Sigmoid colon (tissue), 7 donors: Measurements from ENCODE around the gene CDIP1. TPM values are rescaled to one million over a fixed set of nuclear protein-coding genes. Genes with fewer than 3 reads are reported as not detected.

ENCODE experiments used
- DNase-seq: peaks from one replicate; pipeline ENCODE4 v3.0.0-alpha.2; 2019
- H3K27ac ChIP-seq, 4 donors: fragments of 200-600 bp; sonication (generic); one replicate each; pipeline ENCODE4 v1.5.1; 2016 to 2019; ENCODE audit warnings: mild to moderate bottlenecking in 1 of 4
- H3K27me3 ChIP-seq, 3 donors: fragments of 200-600 bp; sonication (generic); one replicate each; pipeline ENCODE4 v1.5.1; 2019; ENCODE audit warnings: mild to moderate bottlenecking in 1 of 3
- H3K36me3 ChIP-seq, 4 donors: fragments of 200-600 bp; sonication (generic); one replicate each; pipeline ENCODE4 v1.5.1; 2016 to 2019
- H3K4me1 ChIP-seq, 4 donors: fragments of 200-600 bp; sonication (generic); one replicate each; pipeline ENCODE4 v1.5.1; 2017 to 2019
- H3K4me3 ChIP-seq, 4 donors: fragments of 200-600 bp; sonication (generic); one replicate each; pipeline ENCODE4 v1.5.1; 2017 to 2019; ENCODE audit warnings: mild to moderate bottlenecking in 2 of 4, moderate library complexity in 1 of 4
- H3K9me3 ChIP-seq, 4 donors: fragments of 200-600 bp in 3 of 4; sonication (generic) in 3 of 4; one replicate each; pipeline versions ENCODE4 v1.5.1 to v1.6.1; 2013 to 2019
- CTCF ChIP-seq, 4 experiments: fragments of 450-650 bp in 3 of 4; fragments of 200-600 bp in 1 of 4; IDR thresholded peaks; one replicate each; pipeline ENCODE4 v1.5.1; 2016 to 2019; ENCODE audit warnings: antibody characterized with exemption in 4 of 4, mild to moderate bottlenecking in 3 of 4, moderate library complexity in 2 of 4
- EP300 ChIP-seq, 4 donors: sonication (generic); formaldehyde crosslinking; IDR thresholded peaks; one replicate each; pipeline ENCODE4 v1.6.1; 2017; ENCODE audit warnings: antibody characterized with exemption in 4 of 4
- POLR2A ChIP-seq, 2 donors: fragments of 450-650 bp; IDR thresholded peaks; one replicate each; pipeline ENCODE4 v1.6.1; 2016; ENCODE audit warnings: antibody characterized with exemption in 2 of 2, mild to moderate bottlenecking in 2 of 2, moderate library complexity in 2 of 2
- POLR2AphosphoS5 ChIP-seq, 4 donors: sonication (generic); formaldehyde crosslinking; IDR thresholded peaks; one replicate each; pipeline ENCODE4 v1.6.1; 2017; ENCODE audit warnings: antibody characterized with exemption in 4 of 4
- WGBS, 2 donors: extraction: QIAGEN DNeasy Blood & Tissue Kit; methylation state at CpG; one replicate each; pipeline ENCODE4 v1.1.7; 2013; 5-methylcytosine and 5-hydroxymethylcytosine counted together
- intact Hi-C: fragments of 100-400 bp; cut with DNase I; formaldehyde crosslinking; loops from one replicate; pipeline ENCODE4 v1.15.1; 2023
- polyA plus RNA-seq, 3 donors: library from polyadenylated mRNA; stranded (reverse); fragments of 200-250 nt; gene quantifications; one replicate each; pipeline ENCODE4 v1.2.3, GENCODE V29; 2013
- total RNA-seq, 4 donors: library from RNA; depleted of rRNA; stranded (reverse); fragments of >200 nt; gene quantifications; one replicate each; pipeline ENCODE4 v1.1.0, GENCODE V29; 2016
- donor health status: healthy with polysubstance abuse.
- donor health status: Bipolar disorder and iron deficiency.
- donor health status: healthy.

Gene CDIP1
- total and polyA plus RNA-seq, 7 donors, result 10.8 to 22.4 (median 16.1) TPM

DNA sequence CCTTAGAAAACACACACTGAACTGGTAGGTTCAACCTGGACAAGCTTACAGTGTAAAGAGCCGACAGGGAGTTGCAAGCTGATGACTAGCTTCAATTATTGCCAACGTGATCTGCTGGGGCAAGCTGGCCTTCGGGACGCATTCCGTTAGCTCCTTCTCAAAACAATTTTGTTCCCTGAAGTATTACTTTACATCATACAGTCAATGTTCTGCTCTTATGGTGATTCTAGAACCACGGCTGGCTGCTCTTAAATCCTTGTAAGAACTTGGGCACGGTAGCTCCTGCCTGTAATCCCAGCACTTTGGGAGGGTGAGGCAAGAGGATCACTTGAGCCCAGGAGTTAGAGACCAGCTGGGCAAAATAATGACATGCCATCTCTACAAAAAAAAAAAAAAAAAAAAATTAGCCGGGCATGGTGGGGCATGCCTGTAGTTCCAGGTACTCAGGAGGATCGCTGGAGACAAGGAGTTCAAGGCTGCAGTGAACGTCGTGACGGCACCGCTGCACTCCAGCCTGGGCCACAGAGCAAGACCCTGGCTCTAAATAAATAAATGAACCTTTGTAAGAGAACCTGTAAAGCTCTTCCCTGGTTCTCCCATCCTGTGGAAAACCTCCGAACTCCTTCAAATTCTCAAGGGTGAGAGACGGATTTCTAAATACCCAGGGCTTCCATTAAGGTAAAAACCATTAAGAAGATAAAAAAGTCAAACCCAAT is 2.0 kb downstream of the CDIP1 start:
- H3K4me3 ChIP-seq, result no peak overlapping the region

DNA sequence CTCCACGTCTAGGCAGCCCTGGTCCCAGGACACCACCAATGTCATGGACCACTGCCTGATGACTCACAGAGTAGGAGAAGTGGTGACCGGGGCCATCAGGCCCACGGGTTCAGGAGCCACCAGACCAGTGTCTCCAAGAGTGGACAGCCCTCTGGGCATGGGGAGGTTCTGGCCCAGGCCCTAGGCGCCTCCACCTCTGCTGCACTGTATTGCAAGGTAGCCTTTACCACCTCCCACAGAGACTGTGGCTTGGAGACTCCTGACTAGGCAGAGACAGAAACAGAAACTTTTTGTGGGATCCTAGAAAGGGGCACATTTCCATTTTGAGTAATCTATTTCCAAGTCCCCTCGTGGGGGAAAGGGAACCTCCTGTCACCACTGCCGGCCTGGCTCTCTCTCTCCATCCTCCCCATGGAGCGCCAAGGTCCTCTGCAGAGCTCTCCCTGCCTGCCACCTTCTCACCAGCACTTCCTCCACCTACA is 2.9 kb downstream of the CDIP1 start:
- H3K36me3 ChIP-seq, result peaks cover 0 to 12% (median 0%) of the 10 kb centered on the region in 4 donors
- no peak for DNase-seq
- H3K4me3 ChIP-seq, result no peak overlapping the region
- WGBS, 2 donors, result 71 to 88% methylated on average over 7 of the region's 7 CpGs
- no peaks in the 10 kb centered on the region for H3K9me3 ChIP-seq
- H3K27ac ChIP-seq, result no peak overlapping the region
- H3K4me1 ChIP-seq, result peaks cover 0 to 11% (median 8%) of the 10 kb centered on the region in 4 donors
- intact Hi-C loops, result no loop called here
- H3K27me3 ChIP-seq, result no peaks in the 10 kb centered on the region
- TF ChIP-seq POLR2AphosphoS5 (IDR thresholded peaks at IDR 0.05) (no peak), EP300 (IDR thresholded peaks at IDR 0.05) (no peak), CTCF (IDR thresholded peaks at IDR 0.05) (no peak), POLR2A (IDR thresholded peaks at IDR 0.05) (no peak)

More for the DNA sequence above, 2.0 kb downstream of the CDIP1 start:
- no peak for DNase-seq
- WGBS, 2 donors, result 93 to 95% methylated on average over 15 of the region's 15 CpGs
- Histone ChIP-seq H3K9me3 (no peaks in the 10 kb centered on the region), H3K27me3 (no peaks in the 10 kb centered on the region), H3K4me1 (peaks cover 0 to 11% (median 8%) of the 10 kb centered on the region in 4 donors), H3K27ac (peak overlapping the region in 2 of 4 donors; percentile 88), H3K36me3 (peaks cover 0 to 12% (median 0%) of the 10 kb centered on the region in 4 donors)
- TF ChIP-seq CTCF (IDR thresholded peaks at IDR 0.05), result no peak
- no peak for TF ChIP-seq EP300 (IDR thresholded peaks at IDR 0.05)
- TF ChIP-seq POLR2AphosphoS5 (IDR thresholded peaks at IDR 0.05), result no peak
- no peak for TF ChIP-seq POLR2A (IDR thresholded peaks at IDR 0.05)
- intact Hi-C loops, result no loop called here

DNA sequence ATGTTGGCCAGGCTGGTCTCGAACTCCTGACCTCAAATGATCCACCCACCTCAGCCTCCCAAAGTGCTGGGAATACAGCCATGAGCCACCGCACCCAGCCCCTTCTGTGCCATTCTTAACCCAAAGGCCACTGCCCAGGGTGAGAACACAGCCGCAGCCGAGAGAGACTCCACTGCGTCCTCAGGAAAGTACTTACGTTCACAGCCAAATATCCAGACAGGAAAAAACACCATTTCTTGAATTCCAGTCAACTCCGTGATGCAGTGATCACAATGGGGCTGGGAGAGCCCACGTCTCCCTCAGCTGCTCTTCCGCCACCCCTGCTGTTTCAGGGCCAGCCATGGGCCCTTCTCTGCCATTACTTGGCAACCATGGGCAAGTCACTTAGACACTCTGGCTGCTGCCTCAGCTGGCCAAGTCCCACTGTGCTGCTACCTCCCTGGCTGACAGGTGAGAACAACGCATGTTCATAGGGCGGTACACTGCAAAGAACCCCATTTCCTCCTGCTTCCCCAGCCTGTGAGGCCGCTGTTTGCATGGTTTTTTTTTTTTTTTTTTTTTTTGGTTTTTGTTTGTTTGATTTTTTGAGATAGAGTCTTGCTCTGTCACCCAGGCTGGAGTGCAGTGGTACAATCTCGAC is 4.3 kb downstream of the CDIP1 start:
- peaks cover 0 to 18% (median 14%) of the 10 kb centered on the region in 4 donors for H3K4me1 ChIP-seq
- DNase-seq, result no peak
- H3K36me3 ChIP-seq, result peaks cover 0 to 12% (median 0%) of the 10 kb centered on the region in 4 donors
- WGBS, 2 donors, result 87 to 92% methylated on average over 13 of the region's 13 CpGs
- TF ChIP-seq POLR2AphosphoS5 (IDR thresholded peaks at IDR 0.05), result peak in 1 of 4 donors; percentile 14
- no peak for TF ChIP-seq CTCF (IDR thresholded peaks at IDR 0.05)
- intact Hi-C loops, result no loop called here
- H3K4me3 ChIP-seq, result no peak overlapping the region
- no peaks in the 10 kb centered on the region for H3K9me3 ChIP-seq
- peak overlapping the region in 1 of 4 donors; percentile 19 for H3K27ac ChIP-seq
- no peaks in the 10 kb centered on the region for H3K27me3 ChIP-seq

- Histone ChIP-seq H3K27me3 (no peaks in the 10 kb centered on the region), H3K4me1 (peaks cover 0 to 25% (median 19%) of the 10 kb centered on the region in 4 donors), H3K9me3 (no peaks in the 10 kb centered on the region), H3K36me3 (peaks cover 0 to 12% (median 0%) of the 10 kb centered on the region in 4 donors), H3K27ac (peak overlapping the region in 1 of 4 donors; percentile 19), H3K4me3 (no peak overlapping the region)
- WGBS, 2 donors, result 92 to 96% methylated on average over 6 of the region's 6 CpGs
- intact Hi-C loops, result no loop called here
- DNase-seq, result no peak
- TF ChIP-seq CTCF (IDR thresholded peaks at IDR 0.05) (no peak), POLR2AphosphoS5 (IDR thresholded peaks at IDR 0.05) (no peak), POLR2A (IDR thresholded peaks at IDR 0.05) (no peak), EP300 (IDR thresholded peaks at IDR 0.05) (no peak)
These were observed 5.1 kb downstream of the CDIP1 start for GRCh38 chr16:4533490-4533889.
